ENCODE results near the gene POGZ. TPM values are rescaled to one million over a fixed set of nuclear protein-coding genes. Genes with fewer than 3 reads are reported as not detected.
A peak's percentile ranks its signal among the peaks of the same experiment; 100 is the strongest.

POGZ gene
- total and polyA plus RNA-seq, 2 of the 13 experiments (the other 11 are each of a cell fraction or from before 2014, with no cell fraction given), result 15.3 to 45.6 TPM

DNA sequence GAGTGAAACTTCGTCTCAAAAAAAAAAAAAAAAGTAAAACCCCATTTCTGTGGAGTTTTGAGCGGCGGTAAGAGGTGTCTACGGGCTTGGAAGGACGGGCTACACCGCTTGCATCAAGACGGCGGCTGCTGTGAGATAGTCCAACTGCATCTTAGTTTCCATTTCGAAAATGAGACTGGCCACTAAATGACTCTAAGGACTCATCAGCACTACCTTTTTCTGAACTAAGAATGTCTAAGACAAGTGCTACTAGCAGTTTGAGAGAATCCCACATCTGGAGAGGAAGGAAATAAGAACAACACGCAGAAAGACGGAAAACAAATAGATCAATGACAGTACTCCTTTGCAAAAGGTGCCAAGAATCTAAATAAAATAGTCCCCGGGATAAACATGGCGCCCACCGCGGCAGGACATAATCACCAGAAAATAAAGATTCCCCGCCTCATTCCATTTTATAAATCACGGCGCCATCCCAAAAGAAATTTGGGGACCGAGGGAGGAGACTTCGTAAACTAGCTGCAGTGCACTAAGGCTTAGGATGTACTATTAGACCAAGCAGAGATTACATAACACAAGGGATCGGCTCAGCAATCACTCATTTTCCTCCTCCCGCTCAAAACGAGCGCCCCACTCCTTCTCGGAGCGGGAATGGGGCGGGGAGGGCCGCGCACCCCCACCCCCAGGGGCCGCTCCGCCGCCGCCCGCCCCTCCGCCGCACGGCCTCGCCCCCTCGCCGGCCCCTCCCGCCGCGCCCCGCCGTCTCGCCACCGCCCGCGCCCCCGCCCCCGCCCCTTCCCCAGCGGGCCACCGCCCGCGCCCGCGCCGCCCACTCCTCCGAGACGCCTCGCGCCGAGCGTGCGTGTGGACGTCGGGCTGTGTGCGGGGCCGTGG, 1.1 kb downstream of the POGZ start (continued):
- TF ChIP-seq SP1 (IDR thresholded peaks at IDR 0.05) (no peak), SP1 (CRISPR knock-in tag; IDR thresholded peaks at IDR 0.05) (no peak), KDM2A (CRISPR knock-in tag; IDR thresholded peaks at IDR 0.05; ENCODE audit: borderline replicate concordance, low read depth) (peak; percentile 17; the same call in 1 of the 2 replicates), GFI1 (CRISPR knock-in tag; IDR thresholded peaks at IDR 0.05; ENCODE audit: borderline replicate concordance) (peak; percentile 25; the same call in 1 of the 2 replicates), YY1 (IDR thresholded peaks at IDR 0.05; ENCODE audit: insufficient read depth, insufficient replicate concordance, low read depth, low read length) (peak; percentile 80), REXO4 (CRISPR knock-in tag; IDR thresholded peaks at IDR 0.05; ENCODE audit: borderline replicate concordance) (no peak), JUNB (CRISPR knock-in tag; IDR thresholded peaks at IDR 0.05; ENCODE audit: borderline replicate concordance) (no peak), KAT8 (CRISPR knock-in tag; IDR thresholded peaks at IDR 0.05) (peak; percentile 26; the same call in 1 of the 2 replicates), FOXM1 (CRISPR knock-in tag; IDR thresholded peaks at IDR 0.05) (no peak), HOXA3 (CRISPR knock-in tag; IDR thresholded peaks at IDR 0.05) (0 out of 2 replicates have a peak, but pooled peaks have one; percentile 39), THAP11 (CRISPR knock-in tag; IDR thresholded peaks at IDR 0.05) (peak; percentile 46; the same call in 1 of the 2 replicates), MBD4 (IDR thresholded peaks at IDR 0.05; ENCODE audit: borderline replicate concordance, low read length) (no peak), ZSCAN30 (CRISPR knock-in tag; IDR thresholded peaks at IDR 0.05) (no peak)
- TF ChIP-seq, protein P1, sequence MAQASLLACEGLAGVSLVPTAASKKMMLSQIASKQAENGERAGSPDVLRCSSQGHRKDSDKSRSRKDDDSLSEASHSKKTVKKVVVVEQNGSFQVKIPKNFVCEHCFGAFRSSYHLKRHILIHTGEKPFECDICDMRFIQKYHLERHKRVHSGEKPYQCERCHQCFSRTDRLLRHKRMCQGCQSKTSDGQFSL (CRISPR knock-in tag; IDR thresholded peaks at IDR 0.05), result peak; percentile 34; the same call in 1 of the 2 replicates
- TF ChIP-seq, protein P2, sequence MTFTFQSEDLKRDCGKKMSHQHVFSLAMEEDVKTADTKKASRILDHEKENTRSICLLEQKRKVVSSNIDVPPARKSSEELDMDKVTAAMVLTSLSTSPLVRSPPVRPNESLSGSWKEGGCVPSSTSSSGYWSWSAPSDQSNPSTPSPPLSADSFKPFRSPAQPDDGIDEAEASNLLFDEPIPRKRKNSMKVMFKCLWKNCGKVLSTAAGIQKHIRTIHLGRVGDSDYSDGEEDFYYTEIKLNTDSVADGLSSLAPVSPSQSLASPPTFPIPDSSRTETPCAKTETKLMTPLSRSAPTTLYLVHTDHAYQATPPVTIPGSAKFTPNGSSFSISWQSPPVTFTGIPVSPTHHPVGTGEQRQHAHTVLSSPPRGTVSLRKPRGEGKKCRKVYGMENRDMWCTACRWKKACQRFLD (CRISPR knock-in tag; IDR thresholded peaks at IDR 0.05; ENCODE audit: borderline replicate concordance), result no peak
- TF ChIP-seq, protein P3, sequence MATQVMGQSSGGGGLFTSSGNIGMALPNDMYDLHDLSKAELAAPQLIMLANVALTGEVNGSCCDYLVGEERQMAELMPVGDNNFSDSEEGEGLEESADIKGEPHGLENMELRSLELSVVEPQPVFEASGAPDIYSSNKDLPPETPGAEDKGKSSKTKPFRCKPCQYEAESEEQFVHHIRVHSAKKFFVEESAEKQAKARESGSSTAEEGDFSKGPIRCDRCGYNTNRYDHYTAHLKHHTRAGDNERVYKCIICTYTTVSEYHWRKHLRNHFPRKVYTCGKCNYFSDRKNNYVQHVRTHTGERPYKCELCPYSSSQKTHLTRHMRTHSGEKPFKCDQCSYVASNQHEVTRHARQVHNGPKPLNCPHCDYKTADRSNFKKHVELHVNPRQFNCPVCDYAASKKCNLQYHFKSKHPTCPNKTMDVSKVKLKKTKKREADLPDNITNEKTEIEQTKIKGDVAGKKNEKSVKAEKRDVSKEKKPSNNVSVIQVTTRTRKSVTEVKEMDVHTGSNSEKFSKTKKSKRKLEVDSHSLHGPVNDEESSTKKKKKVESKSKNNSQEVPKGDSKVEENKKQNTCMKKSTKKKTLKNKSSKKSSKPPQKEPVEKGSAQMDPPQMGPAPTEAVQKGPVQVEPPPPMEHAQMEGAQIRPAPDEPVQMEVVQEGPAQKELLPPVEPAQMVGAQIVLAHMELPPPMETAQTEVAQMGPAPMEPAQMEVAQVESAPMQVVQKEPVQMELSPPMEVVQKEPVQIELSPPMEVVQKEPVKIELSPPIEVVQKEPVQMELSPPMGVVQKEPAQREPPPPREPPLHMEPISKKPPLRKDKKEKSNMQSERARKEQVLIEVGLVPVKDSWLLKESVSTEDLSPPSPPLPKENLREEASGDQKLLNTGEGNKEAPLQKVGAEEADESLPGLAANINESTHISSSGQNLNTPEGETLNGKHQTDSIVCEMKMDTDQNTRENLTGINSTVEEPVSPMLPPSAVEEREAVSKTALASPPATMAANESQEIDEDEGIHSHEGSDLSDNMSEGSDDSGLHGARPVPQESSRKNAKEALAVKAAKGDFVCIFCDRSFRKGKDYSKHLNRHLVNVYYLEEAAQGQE (IDR thresholded peaks at IDR 0.05; ENCODE audit: borderline replicate concordance in 1 of 2, low read depth in 1 of 2, low read length in 2 of 2), result no peak
- TF ChIP-seq, protein P4, sequence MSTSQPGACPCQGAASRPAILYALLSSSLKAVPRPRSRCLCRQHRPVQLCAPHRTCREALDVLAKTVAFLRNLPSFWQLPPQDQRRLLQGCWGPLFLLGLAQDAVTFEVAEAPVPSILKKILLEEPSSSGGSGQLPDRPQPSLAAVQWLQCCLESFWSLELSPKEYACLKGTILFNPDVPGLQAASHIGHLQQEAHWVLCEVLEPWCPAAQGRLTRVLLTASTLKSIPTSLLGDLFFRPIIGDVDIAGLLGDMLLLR (CRISPR knock-in tag; IDR thresholded peaks at IDR 0.05), result no peak
- TF ChIP-seq, protein P5, sequence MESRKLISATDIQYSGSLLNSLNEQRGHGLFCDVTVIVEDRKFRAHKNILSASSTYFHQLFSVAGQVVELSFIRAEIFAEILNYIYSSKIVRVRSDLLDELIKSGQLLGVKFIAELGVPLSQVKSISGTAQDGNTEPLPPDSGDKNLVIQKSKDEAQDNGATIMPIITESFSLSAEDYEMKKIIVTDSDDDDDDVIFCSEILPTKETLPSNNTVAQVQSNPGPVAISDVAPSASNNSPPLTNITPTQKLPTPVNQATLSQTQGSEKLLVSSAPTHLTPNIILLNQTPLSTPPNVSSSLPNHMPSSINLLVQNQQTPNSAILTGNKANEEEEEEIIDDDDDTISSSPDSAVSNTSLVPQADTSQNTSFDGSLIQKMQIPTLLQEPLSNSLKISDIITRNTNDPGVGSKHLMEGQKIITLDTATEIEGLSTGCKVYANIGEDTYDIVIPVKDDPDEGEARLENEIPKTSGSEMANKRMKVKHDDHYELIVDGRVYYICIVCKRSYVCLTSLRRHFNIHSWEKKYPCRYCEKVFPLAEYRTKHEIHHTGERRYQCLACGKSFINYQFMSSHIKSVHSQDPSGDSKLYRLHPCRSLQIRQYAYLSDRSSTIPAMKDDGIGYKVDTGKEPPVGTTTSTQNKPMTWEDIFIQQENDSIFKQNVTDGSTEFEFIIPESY (CRISPR knock-in tag; IDR thresholded peaks at IDR 0.05), result no peak
- TF ChIP-seq, protein P6, sequence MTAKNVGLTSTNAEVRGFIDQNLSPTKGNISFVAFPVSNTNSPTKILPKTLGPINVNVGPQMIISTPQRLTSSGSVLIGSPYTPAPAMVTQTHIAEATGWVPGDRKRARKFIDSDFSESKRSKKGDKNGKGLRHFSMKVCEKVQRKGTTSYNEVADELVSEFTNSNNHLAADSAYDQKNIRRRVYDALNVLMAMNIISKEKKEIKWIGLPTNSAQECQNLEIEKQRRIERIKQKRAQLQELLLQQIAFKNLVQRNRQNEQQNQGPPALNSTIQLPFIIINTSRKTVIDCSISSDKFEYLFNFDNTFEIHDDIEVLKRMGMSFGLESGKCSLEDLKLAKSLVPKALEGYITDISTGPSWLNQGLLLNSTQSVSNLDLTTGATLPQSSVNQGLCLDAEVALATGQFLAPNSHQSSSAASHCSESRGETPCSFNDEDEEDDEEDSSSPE (CRISPR knock-in tag; IDR thresholded peaks at IDR 0.05), result peak; percentile 40; the same call in 1 of the 2 replicates

Measured in HepG2 (cell line).